H1 (cell line): ENCODE measurements around the gene WDR27. TPM values are rescaled to one million over a fixed set of nuclear protein-coding genes. Genes with fewer than 3 reads are reported as not detected.

Source experiments
- CTCF ChIA-PET: fragments of 300-600 bp; sonication (Branson Sonifier 250); formaldehyde crosslinking; loops from one replicate; lab custom pipeline; 2021; ENCODE audit not compliant: partially characterized antibody; lab: Charles Lee
- POLR2A ChIA-PET: fragments of 300-600 bp; sonication (Branson Sonifier 250); formaldehyde crosslinking; loops from one replicate; lab custom pipeline; 2021; ENCODE audit warnings: inconsistent platforms; ENCODE audit not compliant: partially characterized antibody; lab: Charles Lee
- DNase-seq, 2 experiments: peaks; one replicate each; pipeline versions ENCODE4 v3.0.0 to v3.0.0-alpha.2; 2010 to 2022; ENCODE audit warnings: low spot score in 2 of 2, low read depth in 1 of 2, mixed read lengths in 1 of 2
- FAIRE-seq: peaks from 2 replicates; lab custom pipeline; 2011; peaks lifted over from hg19 to GRCh38; lab: Jason Lieb, UNC
- H2AFZ ChIP-seq: 2 replicates; pipeline ENCODE4 v1.8.1; 2012; ENCODE audit warnings: low read length, inconsistent platforms
- H2AK5ac ChIP-seq: 2 replicates; pipeline ENCODE4 v1.6.1; 2013; ENCODE audit warnings: low read depth, low read length
- H2BK120ac ChIP-seq: replicated peaks from 2 replicates; pipeline ENCODE3; 2013; ENCODE audit warnings: low read depth, low read length, inconsistent platforms
- H2BK12ac ChIP-seq: 2 replicates; pipeline ENCODE4 v1.6.1; 2013; ENCODE audit warnings: low read depth, low read length
- H2BK15ac ChIP-seq: 2 replicates; pipeline ENCODE4 v1.6.1; 2013; ENCODE audit warnings: low read length
- H2BK20ac ChIP-seq: 2 replicates; pipeline ENCODE4 v1.6.1; 2013; ENCODE audit warnings: low read length
- H2BK5ac ChIP-seq: 2 replicates; pipeline ENCODE4 v1.6.1; 2013; ENCODE audit warnings: low read depth, low read length
- H3K14ac ChIP-seq: 2 replicates; pipeline ENCODE4 v1.6.1; 2013; ENCODE audit warnings: inconsistent platforms; ENCODE audit not compliant: insufficient read length
- H3K18ac ChIP-seq: 2 replicates; pipeline ENCODE4 v1.6.1; 2013; ENCODE audit warnings: low read length; ENCODE audit errors: extremely low read depth
- H3K23ac ChIP-seq: 2 replicates; pipeline ENCODE4 v1.6.1; 2013; ENCODE audit warnings: inconsistent platforms; ENCODE audit not compliant: insufficient read length
- H3K23me2 ChIP-seq: 2 replicates; pipeline ENCODE4 v1.6.1; 2013; ENCODE audit warnings: low read depth, low read length
- H3K27ac ChIP-seq: 2 replicates; pipeline ENCODE4 v1.6.1; 2011; ENCODE audit warnings: low read depth, low read length, inconsistent platforms
- H3K27me3 ChIP-seq, 4 experiments: replicated peaks in 1 of 4; 1 replicate in 1 of 4; 2 replicates in 3 of 4; pipeline versions ENCODE4 v1.6.1 to v1.8.1; 2011 to 2013; ENCODE audit warnings: low read length in 3 of 4, mild to moderate bottlenecking in 3 of 4, inconsistent platforms in 2 of 4, mixed read lengths in 2 of 4, moderate library complexity in 1 of 4; ENCODE audit not compliant: control insufficient read depth in 3 of 4, insufficient read depth in 3 of 4; ENCODE audit errors: extremely low read depth in 1 of 4
- H3K36me3 ChIP-seq, 4 experiments: 2 replicates each; pipeline versions ENCODE4 v1.6.1 to v1.8.1; 2011 to 2013; ENCODE audit warnings: mild to moderate bottlenecking in 4 of 4, low read length in 3 of 4, moderate library complexity in 2 of 4, control low read depth in 1 of 4, inconsistent platforms in 1 of 4; ENCODE audit not compliant: insufficient read depth in 4 of 4, control insufficient read depth in 2 of 4
- H3K4ac ChIP-seq: replicated peaks from 2 replicates; pipeline ENCODE3; 2013; ENCODE audit warnings: low read length, low read depth, mixed read lengths, inconsistent platforms; ENCODE audit not compliant: insufficient read length
- H3K4me1 ChIP-seq, 4 experiments: replicated peaks in 1 of 4; 1 replicate in 1 of 4; 2 replicates in 3 of 4; pipeline versions ENCODE4 v1.6.1 to v1.8.1; 2011 to 2013; ENCODE audit warnings: low read length in 3 of 4, inconsistent platforms in 2 of 4, mixed read lengths in 1 of 4; ENCODE audit not compliant: insufficient read depth in 4 of 4, control insufficient read depth in 3 of 4
- H3K4me2 ChIP-seq, 2 experiments: 2 replicates each; pipeline versions ENCODE4 v1.6.1 to v1.8.1; 2011 to 2013; ENCODE audit warnings: low read depth in 2 of 2, low read length in 2 of 2, control low read depth in 1 of 2, inconsistent platforms in 1 of 2, mild to moderate bottlenecking in 1 of 2; ENCODE audit not compliant: insufficient read depth in 1 of 2
- H3K4me3 ChIP-seq, 4 experiments: fragments of 200-600, 300-600 bp in 1 of 4; sonication (generic), shearing (Covaris generic), sonication (Bioruptor Twin) in 1 of 4; 2 replicates each; pipeline versions ENCODE4 v1.5.1 to v1.8.1; 2011 to 2016; ENCODE audit warnings: low read length in 4 of 4, low read depth in 3 of 4, control low read depth in 2 of 4, inconsistent platforms in 2 of 4, mild to moderate bottlenecking in 2 of 4, mixed read lengths in 1 of 4, moderate library complexity in 1 of 4; ENCODE audit not compliant: insufficient read depth in 2 of 4; ENCODE audit errors: extremely low read depth in 1 of 4
- H3K56ac ChIP-seq: replicated peaks from 2 replicates; pipeline ENCODE3; 2013; ENCODE audit warnings: low read depth, mild to moderate bottlenecking, mixed read lengths, low read length, inconsistent platforms; ENCODE audit not compliant: insufficient read length
- H3K79me1 ChIP-seq: 2 replicates; pipeline ENCODE4 v1.6.1; 2013; ENCODE audit warnings: low read depth, low read length, control low read depth
- H3K79me2 ChIP-seq, 2 experiments: 2 replicates each; pipeline versions ENCODE4 v1.6.1 to v1.8.1; 2012 to 2013; ENCODE audit warnings: low read length in 2 of 2, mild to moderate bottlenecking in 2 of 2, inconsistent platforms in 1 of 2; ENCODE audit not compliant: insufficient read depth in 2 of 2, control insufficient read depth in 1 of 2
- H3K9ac ChIP-seq, 4 experiments: replicated peaks in 1 of 4; 1 replicate in 1 of 4; 2 replicates in 3 of 4; pipeline versions ENCODE4 v1.6.1 to v1.8.1; 2011 to 2013; ENCODE audit warnings: low read depth in 3 of 4, low read length in 3 of 4, control low read depth in 2 of 4, mild to moderate bottlenecking in 2 of 4, moderate library complexity in 2 of 4, inconsistent platforms in 1 of 4; ENCODE audit errors: extremely low read depth in 1 of 4
- H3K9me3 ChIP-seq, 2 experiments: 2 replicates each; pipeline versions ENCODE4 v1.6.1 to v1.8.1; 2012 to 2013; ENCODE audit warnings: mild to moderate bottlenecking in 2 of 2, moderate library complexity in 2 of 2, control low read depth in 1 of 2, inconsistent platforms in 1 of 2, low read depth in 1 of 2, low read length in 1 of 2, mixed read lengths in 1 of 2; ENCODE audit not compliant: insufficient read depth in 2 of 2
- H4K20me1 ChIP-seq, 2 experiments: replicated peaks in 1 of 2; 2 replicates each; pipeline versions ENCODE3 to v1.8.1; 2011 to 2013; ENCODE audit warnings: inconsistent platforms in 2 of 2, low read length in 2 of 2, mild to moderate bottlenecking in 1 of 2; ENCODE audit not compliant: insufficient read depth in 2 of 2, control insufficient read depth in 1 of 2
- H4K5ac ChIP-seq: 2 replicates; pipeline ENCODE4 v1.6.1; 2013; ENCODE audit warnings: low read length, low read depth, mixed read lengths, inconsistent platforms; ENCODE audit not compliant: insufficient read length
- H4K8ac ChIP-seq: 2 replicates; pipeline ENCODE4 v1.8.0; 2013; ENCODE audit warnings: mild to moderate bottlenecking, moderate library complexity, low read length, inconsistent platforms; ENCODE audit not compliant: insufficient read depth; ENCODE audit errors: extremely low read depth
- H4K91ac ChIP-seq: replicated peaks from 2 replicates; pipeline ENCODE3; 2013; ENCODE audit warnings: low read length, mixed read lengths, inconsistent platforms; ENCODE audit not compliant: insufficient read length
- CBX5 ChIP-seq: fragments of 300-800, 300-1000 bp; sonication (generic); IDR thresholded peaks from 2 replicates; pipeline ENCODE4 v1.7.1; 2016; ENCODE audit warnings: antibody characterized with exemption, low read length, low read depth
- MAFK ChIP-seq: IDR thresholded peaks from 2 replicates; pipeline ENCODE4 v1.6.1; 2012; ENCODE audit warnings: low read depth, mild to moderate bottlenecking, improper control_type of control experiment, low read length
- RBBP5 ChIP-seq: IDR thresholded peaks from 2 replicates; pipeline ENCODE4 v1.7.1; 2012; ENCODE audit warnings: low read depth, mild to moderate bottlenecking, inconsistent platforms, low read length, moderate library complexity, borderline replicate concordance
- WGBS, 2 experiments: shearing (Covaris generic) in 1 of 2; methylation state at CpG; one replicate each; pipeline versions ENCODE4 v1.1.6 to v1.1.7; 2013 to 2015; ENCODE audit warnings: low lambda C conversion rate in 2 of 2, mixed read lengths in 2 of 2, inconsistent platforms in 1 of 2, low coverage in 1 of 2, missing lambda C conversion rate in 1 of 2; ENCODE audit not compliant: insufficient replicate concordance in 2 of 2, insufficient coverage in 1 of 2, insufficient read length in 1 of 2; ENCODE audit errors: extremely low coverage in 1 of 2, missing lambda C conversion rate in 1 of 2; 5-methylcytosine and 5-hydroxymethylcytosine counted together
- polyA plus RNA-seq, 7 experiments: library from polyadenylated mRNA; depleted of rRNA in 3 of 7; stranded (reverse) in 5 of 7; unstranded in 2 of 7; fragments of >200 nt in 5 of 7; fragments of 200-250 nt in 2 of 7; gene quantifications; 1 replicate in 5 of 7; 2 replicates in 1 of 7; 4 replicates in 1 of 7; pipeline versions ENCODE4 v1.2.1 to v1.2.3, GENCODE V29; 2011 to 2013; ENCODE audit warnings: missing spikeins in 2 of 7, mixed read lengths in 2 of 7
- total RNA-seq: library from RNA; stranded (reverse); fragmentation: NEBNext Ultra II Directional; extraction: Animal tissue kit (Norgen Biotek cat#: 25700); gene quantifications from 2 replicates; pipeline ENCODE4 v1.2.1, GENCODE V29; 2021

WDR27 gene
- total and polyA plus RNA-seq, 2 of the 8 experiments (the other 6 are each of a cell fraction or from before 2014, with no cell fraction given), result 53.6 to 68.6 TPM

DNA sequence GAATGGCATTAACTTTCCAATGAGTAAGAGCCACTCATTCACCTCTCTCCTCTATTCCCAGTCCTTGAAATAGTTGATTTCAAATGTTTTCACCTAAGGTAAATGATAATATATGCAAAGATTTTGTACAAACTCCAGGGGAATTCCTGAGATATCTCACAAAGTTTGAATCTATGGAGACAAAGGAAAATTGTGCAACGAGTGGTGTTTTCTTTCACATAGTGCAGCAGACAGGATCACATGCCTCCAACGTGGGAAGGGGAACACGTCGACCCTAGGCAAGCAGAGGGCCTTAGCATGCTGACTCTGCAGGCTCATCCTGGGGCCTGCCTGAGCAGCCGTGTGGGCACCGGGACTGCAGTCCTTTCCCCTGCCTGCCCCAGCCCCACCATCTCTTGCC is 252.6 kb downstream of the WDR27 start:
- DNase-seq, result no peak
- Histone ChIP-seq H3K56ac (no peak overlapping the region), H3K79me2 (no peaks in the 10 kb centered on the region), H2BK12ac (no peak overlapping the region), H3K4me3 (no peak overlapping the region), H4K20me1 (no peaks in the 10 kb centered on the region), H3K79me1 (no peaks in the 10 kb centered on the region), H3K4ac (no peak overlapping the region), H2BK20ac (no peak overlapping the region), H2AFZ (no peak overlapping the region), H3K4me1 (peaks cover 0 to 4% (median 1%) of the 10 kb centered on the region in 4 experiments; a peak in 1 of 7 replicates), H3K27ac (no peak overlapping the region), H3K14ac (no peak overlapping the region), H4K91ac (no peak overlapping the region), H3K27me3 (no peaks in the 10 kb centered on the region), H3K23me2 (no peaks in the 10 kb centered on the region), H3K9ac (no peak overlapping the region), H4K5ac (no peak overlapping the region), H3K4me2 (no peak overlapping the region), H3K23ac (no peak overlapping the region), H3K18ac (no peak overlapping the region), H2BK120ac (no peak overlapping the region), H2BK5ac (no peak overlapping the region), H3K9me3 (no peaks in the 10 kb centered on the region; a peak in 1 of 4 replicates), H3K36me3 (no peaks in the 10 kb centered on the region), H2BK15ac (no peak overlapping the region), H2AK5ac (no peak overlapping the region), H4K8ac (no peak overlapping the region)
- POLR2A ChIA-PET, result interaction anchor here (0.5 to 0.6 kb wide), 2 partner anchors 199 to 363 kb away, joined by 3 read pairs; no protein-coding TSS in a partner anchor
- CTCF ChIA-PET, result no interaction called here
- no peak for FAIRE-seq
- 78% methylated on average over 6 of the region's 6 CpGs; no CpG with 5 or more reads in 1 of the 2 experiments for WGBS, 2 experiments
- no peak for TF ChIP-seq RBBP5
- no peak for TF ChIP-seq CBX5
- TF ChIP-seq MAFK, result no peak
